Central memory CD8-positive, alpha-beta T cell (primary cell): ENCODE results near the gene RAB31.

Source experiments
- ATAC-seq: fragments of 150-1000 bp; cut with Tn5 transposase; replicated peaks from 2 replicates; pipeline ENCODE4 v1.10.0; 2022; ENCODE audit warnings: mild to moderate bottlenecking, moderate FRiP score, moderate number of reproducible peaks; ENCODE audit not compliant: poor library complexity, severe bottlenecking; ENCODE audit errors: extremely low read depth
- DNase-seq, 2 donors: peaks; one replicate each; pipeline ENCODE4 v3.0.0; 2021; ENCODE audit warnings: low spot score in 2 of 2
- H3K27ac Mint-ChIP-seq: one replicate; pipeline ENCODE4 v1.8.0; 2022; ENCODE audit warnings: low read depth, mild to moderate bottlenecking, moderate library complexity, mixed read lengths
- H3K27me3 Mint-ChIP-seq: one replicate; pipeline ENCODE4 v1.8.0; 2022; ENCODE audit warnings: mixed read lengths
- H3K36me3 Mint-ChIP-seq: one replicate; pipeline ENCODE4 v1.8.0; 2022; ENCODE audit warnings: mild to moderate bottlenecking, moderate library complexity, mixed read lengths; ENCODE audit not compliant: insufficient read depth
- H3K4me1 Mint-ChIP-seq: one replicate; pipeline ENCODE4 v1.8.0; 2022; ENCODE audit warnings: mixed read lengths
- H3K4me3 Mint-ChIP-seq: one replicate; pipeline ENCODE4 v1.8.0; 2022; ENCODE audit warnings: mild to moderate bottlenecking, moderate library complexity, mixed read lengths
- H3K9me3 Mint-ChIP-seq: one replicate; pipeline ENCODE4 v1.8.0; 2022; ENCODE audit warnings: mixed read lengths

Gene RAB31

GRCh38 chr18:9871244-9871746 is 163.2 kb downstream of the RAB31 start:
- Mint-ChIP-seq H3K4me1 (peaks cover 9% of the 10 kb centered on the region), H3K27ac (no peak overlapping the region), H3K27me3 (peaks cover 80% of the 10 kb centered on the region), H3K4me3 (no peak overlapping the region), H3K9me3 (peaks cover under 1% of the 10 kb centered on the region), H3K36me3 (no peaks in the 10 kb centered on the region)
- ATAC-seq (no peak), DNase-seq (no peak)

GRCh38 chr18:9872823-9873222 is 164.7 kb downstream of the RAB31 start:
- no peak overlapping the region for H3K27ac Mint-ChIP-seq
- H3K27me3 Mint-ChIP-seq, result peaks cover 89% of the 10 kb centered on the region
- ATAC-seq (no peak), DNase-seq (no peak)
- peaks cover 9% of the 10 kb centered on the region for H3K4me1 Mint-ChIP-seq
- H3K4me3 Mint-ChIP-seq, result no peak overlapping the region
- no peaks in the 10 kb centered on the region for H3K9me3 Mint-ChIP-seq
- no peaks in the 10 kb centered on the region for H3K36me3 Mint-ChIP-seq

DNA sequence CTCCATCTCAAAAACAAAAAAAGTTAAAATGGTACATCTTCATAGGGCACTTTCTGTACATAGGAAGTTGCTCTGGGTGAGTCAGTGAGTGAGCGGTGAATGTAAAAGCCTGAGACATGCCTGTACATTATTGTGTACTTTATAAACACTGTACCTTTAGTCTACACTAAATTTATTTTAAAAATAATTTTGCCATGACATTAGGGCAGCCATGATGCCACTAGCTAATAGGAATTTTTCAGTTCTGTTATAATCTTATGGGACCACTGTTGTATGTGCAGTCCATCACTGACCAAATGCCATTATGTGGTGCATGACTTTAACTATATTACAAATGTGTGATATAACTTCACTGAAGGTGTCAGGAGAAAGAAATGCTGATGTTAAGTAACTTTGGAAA is 166.6 kb downstream of the RAB31 start:
- no peak overlapping the region for H3K27ac Mint-ChIP-seq
- peaks cover 9% of the 10 kb centered on the region for H3K4me1 Mint-ChIP-seq
- no peak for DNase-seq
- H3K4me3 Mint-ChIP-seq, result no peak overlapping the region
- ATAC-seq, result no peak
- H3K9me3 Mint-ChIP-seq, result no peaks in the 10 kb centered on the region
- peaks cover 73% of the 10 kb centered on the region for H3K27me3 Mint-ChIP-seq
- no peaks in the 10 kb centered on the region for H3K36me3 Mint-ChIP-seq

GRCh38 chr18:9876212-9876866 is 168.2 kb downstream of the RAB31 start:
- Mint-ChIP-seq H3K4me1 (no peaks in the 10 kb centered on the region), H3K36me3 (no peaks in the 10 kb centered on the region), H3K4me3 (no peak overlapping the region), H3K9me3 (no peaks in the 10 kb centered on the region), H3K27ac (no peak overlapping the region), H3K27me3 (peaks cover 57% of the 10 kb centered on the region)
- DNase-seq (no peak), ATAC-seq (no peak)

DNA sequence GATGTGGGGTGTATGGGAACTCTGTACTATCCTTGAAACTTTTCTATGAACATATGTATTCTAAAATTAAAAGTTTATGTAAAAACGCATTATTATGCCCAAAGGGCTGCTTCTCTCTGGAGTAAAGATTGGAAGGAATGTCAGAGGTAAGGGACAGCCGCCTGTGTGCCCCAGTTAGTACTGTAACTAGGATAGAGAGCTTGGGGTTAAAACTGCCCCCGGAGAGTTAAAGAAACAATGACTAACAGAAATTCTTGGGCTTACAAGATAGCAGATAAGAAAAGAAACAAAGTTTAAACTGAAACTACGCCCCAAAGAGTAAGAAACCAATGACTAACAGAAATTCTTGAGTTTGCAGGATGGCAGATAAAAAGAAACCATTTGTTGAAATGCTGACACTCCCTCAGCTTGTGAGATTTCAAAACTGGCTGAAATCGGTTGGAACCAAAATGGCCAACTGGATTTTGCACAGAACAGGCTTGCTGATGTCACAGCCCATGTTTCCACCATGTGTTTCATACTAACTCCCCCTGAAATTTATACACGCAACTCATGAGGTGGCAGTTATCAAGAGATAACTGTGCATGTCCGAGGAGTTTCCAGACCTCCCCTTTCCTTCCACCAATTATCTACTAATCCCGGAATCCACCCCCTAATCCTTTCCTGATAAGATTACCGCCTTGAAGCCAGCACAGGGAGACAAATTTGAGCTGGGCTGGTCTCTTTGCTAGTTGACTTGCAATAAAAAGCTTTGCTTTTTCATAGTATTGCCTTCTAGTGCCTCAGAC is 169.0 kb downstream of the RAB31 start:
- DNase-seq (no peak), ATAC-seq (no peak)
- H3K4me3 Mint-ChIP-seq, result no peak overlapping the region
- no peaks in the 10 kb centered on the region for H3K4me1 Mint-ChIP-seq
- H3K36me3 Mint-ChIP-seq, result no peaks in the 10 kb centered on the region
- H3K9me3 Mint-ChIP-seq, result no peaks in the 10 kb centered on the region
- no peak overlapping the region for H3K27ac Mint-ChIP-seq
- H3K27me3 Mint-ChIP-seq, result peaks cover 53% of the 10 kb centered on the region

DNA sequence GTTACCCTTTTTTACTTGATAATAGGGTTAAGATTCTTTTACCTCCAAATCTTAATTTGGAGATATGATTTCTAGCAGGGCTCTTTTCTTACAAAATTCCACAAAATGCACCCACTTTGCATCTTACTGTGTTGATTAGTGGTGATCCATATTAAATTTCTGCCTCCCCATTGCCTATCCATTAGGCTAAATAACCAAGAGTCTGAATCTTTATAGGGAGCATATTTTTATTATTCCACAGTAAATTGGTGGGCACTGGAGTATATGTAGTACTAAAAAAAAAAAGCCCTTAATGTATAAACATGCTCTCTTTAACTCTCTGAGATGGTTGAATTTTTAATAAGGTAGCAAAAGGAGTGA is 169.5 kb downstream of the RAB31 start:
- no peaks in the 10 kb centered on the region for H3K4me1 Mint-ChIP-seq
- peaks cover 47% of the 10 kb centered on the region for H3K27me3 Mint-ChIP-seq
- no peaks in the 10 kb centered on the region for H3K36me3 Mint-ChIP-seq
- H3K9me3 Mint-ChIP-seq, result no peaks in the 10 kb centered on the region
- ATAC-seq (no peak), DNase-seq (no peak)
- H3K4me3 Mint-ChIP-seq, result no peak overlapping the region
- H3K27ac Mint-ChIP-seq, result no peak overlapping the region

- Mint-ChIP-seq H3K36me3 (no peaks in the 10 kb centered on the region), H3K27me3 (peaks cover 42% of the 10 kb centered on the region), H3K4me1 (no peaks in the 10 kb centered on the region), H3K4me3 (no peak overlapping the region), H3K27ac (no peak overlapping the region), H3K9me3 (no peaks in the 10 kb centered on the region)
- ATAC-seq (no peak), DNase-seq (no peak)
Observed at GRCh38 chr18:9878095-9878494, 170.0 kb downstream of the RAB31 start.

DNA sequence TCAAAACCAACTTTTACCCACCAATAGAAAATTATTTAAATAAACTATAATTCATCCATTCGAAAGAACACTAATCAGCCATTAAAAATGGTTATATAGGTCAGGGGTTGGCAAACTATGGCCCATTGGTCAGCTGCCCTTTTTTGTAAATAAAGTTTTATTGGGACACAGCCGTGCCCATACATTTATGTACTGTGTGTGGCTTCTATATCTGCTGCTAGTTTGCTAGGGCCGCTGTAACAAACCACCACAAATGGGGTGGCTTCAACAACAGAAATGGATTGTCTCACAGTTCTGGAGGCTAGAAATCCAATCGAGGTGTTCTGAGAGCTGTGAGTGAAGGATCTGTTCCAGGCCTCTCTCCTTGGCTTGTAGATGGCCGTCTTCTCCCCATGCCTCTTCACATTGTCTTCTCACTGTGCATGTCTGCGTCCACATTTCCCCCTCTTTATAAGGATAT is 170.7 kb downstream of the RAB31 start:
- no peaks in the 10 kb centered on the region for H3K4me1 Mint-ChIP-seq

DNA sequence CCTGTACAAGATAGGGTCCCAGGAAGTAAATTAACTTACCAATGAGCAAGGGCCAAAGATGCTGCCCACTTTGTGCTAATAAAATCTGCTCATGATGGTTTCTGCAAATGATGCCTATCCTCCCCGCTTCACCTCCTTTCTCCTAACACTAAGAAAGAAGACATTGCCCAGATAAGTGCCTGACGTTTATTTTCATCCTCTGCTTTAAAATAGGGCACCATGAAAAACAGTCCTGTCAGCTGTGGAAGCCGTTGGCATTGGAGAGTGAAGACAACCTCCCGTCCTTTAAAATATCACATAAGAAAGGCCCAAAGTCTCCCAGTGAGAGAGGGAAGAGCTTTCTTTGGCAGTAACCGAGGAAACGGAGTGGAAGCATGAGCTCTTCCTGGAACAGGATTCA is 176.0 kb downstream of the RAB31 start:
- H3K36me3 Mint-ChIP-seq, result no peaks in the 10 kb centered on the region
- no peaks in the 10 kb centered on the region for H3K9me3 Mint-ChIP-seq
- no peaks in the 10 kb centered on the region for H3K4me1 Mint-ChIP-seq
- peaks cover 13% of the 10 kb centered on the region for H3K27me3 Mint-ChIP-seq
- DNase-seq, result no peak
- no peak overlapping the region for H3K4me3 Mint-ChIP-seq
- H3K27ac Mint-ChIP-seq, result no peak overlapping the region
- no peak for ATAC-seq

More for the DNA sequence above, 170.7 kb downstream of the RAB31 start:
- no peak for DNase-seq
- no peaks in the 10 kb centered on the region for H3K9me3 Mint-ChIP-seq
- H3K4me3 Mint-ChIP-seq, result no peak overlapping the region
- no peak for ATAC-seq
- no peaks in the 10 kb centered on the region for H3K36me3 Mint-ChIP-seq
- H3K27me3 Mint-ChIP-seq, result peaks cover 35% of the 10 kb centered on the region
- no peak overlapping the region for H3K27ac Mint-ChIP-seq

- H3K27ac Mint-ChIP-seq, result no peak overlapping the region
- no peaks in the 10 kb centered on the region for H3K36me3 Mint-ChIP-seq
- H3K27me3 Mint-ChIP-seq, result peaks cover 13% of the 10 kb centered on the region
- ATAC-seq (no peak), DNase-seq (no peak)
- no peak overlapping the region for H3K4me3 Mint-ChIP-seq
- H3K9me3 Mint-ChIP-seq, result no peaks in the 10 kb centered on the region
- no peaks in the 10 kb centered on the region for H3K4me1 Mint-ChIP-seq
Observed at GRCh38 chr18:9884532-9885140, 176.5 kb downstream of the RAB31 start.

DNA sequence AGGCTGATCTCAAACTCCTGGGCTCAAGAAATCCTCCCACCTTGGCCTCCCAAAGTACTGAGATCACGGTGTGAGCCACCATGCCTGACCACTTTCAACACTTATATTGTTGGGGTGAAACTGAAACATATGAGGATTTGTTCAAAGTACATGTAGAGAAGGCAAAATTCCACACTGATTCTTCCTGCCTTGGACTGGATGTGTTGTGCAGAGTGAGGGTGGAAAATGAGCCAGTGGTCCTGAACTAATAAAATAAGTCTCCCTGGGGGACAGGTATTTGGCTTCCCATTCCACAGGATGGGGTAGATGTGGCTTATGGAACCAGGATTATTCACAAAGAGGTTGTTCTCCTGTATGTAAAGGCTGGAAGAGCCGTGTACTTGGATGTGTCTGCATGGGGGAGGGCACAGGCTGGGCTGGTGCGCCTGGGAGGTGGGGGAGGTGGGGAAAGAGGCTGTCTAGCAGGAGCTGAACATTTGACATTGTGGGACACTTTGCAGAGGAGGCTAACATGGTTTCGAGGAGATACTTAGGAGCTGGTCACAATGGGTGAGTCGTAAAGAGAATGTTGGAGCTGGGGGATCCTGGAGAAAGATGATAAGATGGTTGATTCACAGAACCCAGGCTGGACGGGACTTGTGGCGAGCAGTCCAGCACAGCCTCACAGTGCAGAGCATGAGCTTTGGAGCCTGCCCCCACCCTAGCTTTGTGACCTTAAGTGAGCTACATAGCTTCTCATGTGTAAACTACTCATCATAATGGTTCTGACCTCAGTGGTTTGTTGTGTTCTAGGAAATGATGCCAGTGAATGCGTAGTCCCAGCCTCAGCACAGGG is 177.3 kb downstream of the RAB31 start, which contains the start of gene TXNDC2:
TXNDC2 (plus strand) TSS at position 804 of the 835 bp plus-strand sequence. CDS start 708 bp downstream, outside the sequence.
- no peak within 1 kb of the TSS for H3K27ac Mint-ChIP-seq
- ATAC-seq (no peak), DNase-seq (no peak)
- no peaks in the 10 kb centered on the region for H3K36me3 Mint-ChIP-seq
- H3K4me3 Mint-ChIP-seq, result no peak within 1 kb of the TSS
- peaks cover 13% of the 10 kb centered on the region for H3K27me3 Mint-ChIP-seq
- H3K4me1 Mint-ChIP-seq, result no peaks in the 10 kb centered on the region
- H3K9me3 Mint-ChIP-seq, result no peaks in the 10 kb centered on the region

GRCh38 chr18:9886005-9886348 is 177.9 kb downstream of the RAB31 start:
- Mint-ChIP-seq H3K9me3 (no peaks in the 10 kb centered on the region), H3K27me3 (peaks cover 13% of the 10 kb centered on the region), H3K27ac (no peak overlapping the region), H3K36me3 (no peaks in the 10 kb centered on the region), H3K4me3 (no peak overlapping the region), H3K4me1 (no peaks in the 10 kb centered on the region)
- ATAC-seq, result no peak
- no peak for DNase-seq
